ENCODE measurements around the gene FAM72C.
"Not testable (repeated sequence)": the region's sequence is repeated elsewhere in the genome, so short reads cannot be mapped to it uniquely, and the experiment has no call there.

Gene FAM72C

DNA sequence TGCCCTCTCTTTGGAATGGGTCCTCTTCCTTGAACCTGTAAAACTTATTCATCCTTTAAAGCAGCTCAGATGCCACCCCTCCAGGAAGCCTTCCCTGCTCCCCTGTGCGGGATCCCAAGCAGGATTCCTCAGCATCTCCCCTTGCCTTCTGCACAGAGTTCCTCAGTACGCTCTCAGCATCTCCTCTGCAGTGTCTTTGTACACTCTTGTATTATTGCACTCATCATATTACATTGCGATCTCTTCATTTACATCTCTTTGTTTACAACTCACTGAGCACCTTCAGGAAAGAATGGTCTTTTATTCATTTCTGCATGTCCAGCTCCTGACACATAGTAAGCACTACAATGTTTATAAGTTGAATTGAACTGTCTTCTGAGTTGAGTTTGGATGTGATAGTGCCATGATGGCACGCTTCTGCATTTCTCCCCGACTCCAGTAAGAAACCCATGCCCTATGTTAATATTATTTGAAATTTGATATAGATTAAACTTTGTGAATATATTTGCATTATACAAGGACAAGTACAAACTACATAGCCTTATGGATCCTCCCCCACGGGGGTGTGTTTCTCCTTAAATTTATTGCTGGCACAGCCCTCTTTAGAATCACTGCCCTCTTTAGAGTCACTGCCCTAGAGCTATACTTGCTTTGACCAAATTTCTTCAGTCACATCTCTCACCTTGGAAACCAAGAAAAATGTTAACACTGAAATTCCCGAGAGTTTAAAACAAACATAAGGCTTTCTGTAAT is 13.1 kb upstream of the FAM72C start:
- FAIRE-seq, result not testable (repeated sequence)

- not testable (repeated sequence) for FAIRE-seq
These were observed 2.6 kb upstream of the FAM72C start for GRCh38 chr1:143974416-143974815.

DNA sequence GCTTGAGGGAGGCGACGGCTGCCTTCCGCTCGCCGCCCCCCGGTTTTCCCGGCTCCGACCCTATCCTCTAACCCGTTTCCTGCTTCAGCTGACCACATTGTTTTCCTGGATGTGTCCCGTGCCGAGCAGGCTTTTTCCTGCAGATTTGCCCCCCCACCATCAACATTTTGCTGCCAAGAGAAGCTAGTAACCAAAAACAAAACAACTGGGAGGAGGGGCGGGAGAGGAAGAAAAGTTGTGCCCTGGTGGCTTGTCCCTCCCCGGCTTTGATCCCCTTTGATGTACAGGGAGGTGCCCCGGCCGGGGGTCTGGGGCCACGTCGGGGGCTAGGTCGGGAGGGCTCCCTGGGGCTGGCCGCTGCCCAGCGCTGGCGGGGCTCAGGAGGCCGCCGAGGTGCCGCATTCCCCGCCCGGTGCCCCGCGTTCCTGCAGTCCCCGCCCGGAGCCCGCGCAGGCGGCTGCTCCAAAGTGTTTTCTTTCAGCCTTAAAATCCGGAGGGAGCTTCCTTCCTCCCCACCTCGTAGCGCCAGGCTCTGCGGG is 2.2 kb upstream of the FAM72C start:
- FAIRE-seq, result not testable (repeated sequence)

DNA sequence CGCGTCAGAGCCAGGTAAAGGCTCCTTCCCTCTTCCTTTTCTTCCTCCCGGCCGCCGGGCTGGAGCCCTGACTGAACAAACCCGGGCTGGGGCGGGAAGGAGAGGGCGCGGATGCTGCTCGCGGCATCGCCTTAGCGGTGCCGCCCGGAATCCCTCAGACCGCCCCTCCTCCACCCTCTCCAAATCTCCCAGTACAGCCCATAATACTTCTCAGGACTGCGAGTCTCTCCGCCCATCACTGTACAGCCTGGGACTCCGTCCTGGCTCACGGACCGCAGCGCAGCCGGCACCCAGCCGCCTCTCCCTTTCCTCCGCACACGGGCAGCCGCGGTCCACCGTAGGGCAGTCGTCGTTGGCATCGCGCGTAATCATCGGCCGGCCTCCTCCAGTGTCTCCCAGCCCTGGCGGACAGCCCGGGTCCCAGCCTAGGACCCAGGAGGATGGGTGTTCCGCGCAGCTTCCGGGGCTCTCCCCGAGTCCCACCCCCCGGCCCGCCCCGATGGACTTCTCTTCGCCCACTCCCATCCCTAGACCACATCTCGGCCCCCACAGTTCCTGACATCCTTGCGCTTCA is 1.1 kb upstream of the FAM72C start:
- not testable (repeated sequence) for FAIRE-seq

GRCh38 chr1:143965860-143966259 is 5.9 kb downstream of the FAM72C start:
- FAIRE-seq, result not testable (repeated sequence)

DNA sequence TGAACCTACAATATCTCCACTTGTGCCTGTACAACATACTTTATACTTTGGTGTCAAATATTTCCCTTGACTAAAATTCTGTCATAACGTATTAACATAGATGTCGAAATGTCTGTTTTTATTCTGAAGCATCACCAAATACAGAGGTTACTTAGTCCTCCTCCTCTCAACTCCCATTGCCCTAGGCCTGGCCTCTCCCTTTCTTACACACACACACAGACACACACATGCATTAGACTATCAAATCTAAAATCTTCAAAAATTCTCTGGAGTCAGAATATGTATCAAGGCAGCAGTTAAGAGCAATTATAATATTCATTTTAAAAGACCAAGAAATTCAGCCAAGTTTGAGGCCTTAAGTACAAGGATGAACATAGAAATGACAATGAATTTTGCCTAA is 7.5 kb downstream of the FAM72C start:
- FAIRE-seq, result not testable (repeated sequence)

DNA sequence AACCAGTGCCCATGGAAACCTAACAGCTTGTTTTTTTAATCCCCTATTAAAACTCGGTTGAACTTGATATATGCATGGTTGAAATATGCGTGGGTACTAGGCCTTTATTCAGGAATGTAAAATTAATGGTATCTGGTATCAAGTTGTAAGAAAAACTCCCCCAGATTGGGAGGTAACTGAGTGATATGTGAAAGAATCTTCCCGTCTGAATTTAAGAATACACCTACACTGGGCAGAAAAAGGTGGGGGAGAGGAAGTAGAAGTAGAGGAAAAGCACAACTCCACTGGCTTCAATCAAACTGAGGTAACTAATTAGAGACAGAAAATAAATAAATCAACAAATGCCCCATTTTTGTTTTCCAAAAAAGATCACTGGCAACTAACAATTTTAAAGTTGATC is 15.9 kb downstream of the FAM72C start:
- not testable (repeated sequence) for FAIRE-seq

GRCh38 chr1:143952913-143953312 is 18.9 kb downstream of the FAM72C start:
- not testable (repeated sequence) for FAIRE-seq

- FAIRE-seq, result not testable (repeated sequence)
These were observed 20.0 kb downstream of the FAM72C start for GRCh38 chr1:143951485-143952391.

GRCh38 chr1:143947749-143948148 is 24.0 kb downstream of the FAM72C start:
- FAIRE-seq, result not testable (repeated sequence)

DNA sequence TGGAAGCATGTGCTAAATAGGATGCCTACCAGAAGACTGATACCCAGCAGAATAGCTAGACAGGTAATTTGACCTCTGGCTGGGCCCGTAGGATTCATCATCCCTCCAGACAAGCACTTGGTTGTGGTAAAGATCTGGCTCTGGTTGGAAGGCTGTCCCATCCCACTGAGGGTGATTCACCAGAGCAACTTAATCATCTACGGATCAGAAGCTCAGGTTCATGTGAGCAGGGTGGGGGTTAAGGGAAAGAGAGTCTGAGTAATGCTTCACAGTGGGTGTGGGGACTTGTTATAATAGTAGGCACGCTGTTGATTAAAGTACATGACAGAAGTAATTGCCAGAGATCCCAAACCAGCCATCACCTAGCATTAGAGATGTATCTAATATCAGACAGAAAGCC is 26.5 kb downstream of the FAM72C start:
- FAIRE-seq, result not testable (repeated sequence)

DNA sequence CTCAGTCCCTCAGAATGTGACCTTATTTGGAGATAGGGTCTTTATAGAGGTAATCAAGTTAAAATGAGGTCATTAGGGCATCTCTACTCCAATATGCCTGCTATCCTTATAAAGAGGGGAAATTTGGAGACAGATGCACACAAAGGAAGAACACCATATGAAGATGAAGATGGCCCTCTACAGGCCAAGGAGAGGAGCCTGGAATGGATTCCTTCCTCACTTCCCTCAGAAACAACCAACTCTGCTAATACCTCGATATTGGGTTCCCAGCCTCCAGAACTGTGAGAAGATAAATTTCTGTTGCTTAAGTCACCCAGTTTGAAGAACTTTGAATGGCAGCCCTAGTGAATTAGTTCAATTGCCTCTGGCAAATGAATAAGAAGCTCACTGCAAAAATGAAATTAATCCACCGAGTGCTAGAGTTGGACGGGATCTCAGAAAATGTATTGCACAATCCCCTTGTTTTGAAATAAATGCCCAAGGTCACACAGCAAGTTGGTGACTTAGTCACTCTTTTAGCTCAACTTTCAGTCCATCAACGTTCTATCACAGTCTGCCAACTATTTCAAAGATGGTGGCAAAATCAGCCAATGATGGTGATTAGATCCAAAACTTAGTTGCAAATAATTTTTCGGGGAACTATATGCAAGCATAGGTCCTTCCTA is 27.1 kb downstream of the FAM72C start:
- FAIRE-seq, result not testable (repeated sequence)

GRCh38 chr1:143943319-143943978 is 28.3 kb downstream of the FAM72C start:
- not testable (repeated sequence) for FAIRE-seq

GRCh38 chr1:143942238-143942860 is 29.4 kb downstream of the FAM72C start:
- not testable (repeated sequence) for FAIRE-seq

DNA sequence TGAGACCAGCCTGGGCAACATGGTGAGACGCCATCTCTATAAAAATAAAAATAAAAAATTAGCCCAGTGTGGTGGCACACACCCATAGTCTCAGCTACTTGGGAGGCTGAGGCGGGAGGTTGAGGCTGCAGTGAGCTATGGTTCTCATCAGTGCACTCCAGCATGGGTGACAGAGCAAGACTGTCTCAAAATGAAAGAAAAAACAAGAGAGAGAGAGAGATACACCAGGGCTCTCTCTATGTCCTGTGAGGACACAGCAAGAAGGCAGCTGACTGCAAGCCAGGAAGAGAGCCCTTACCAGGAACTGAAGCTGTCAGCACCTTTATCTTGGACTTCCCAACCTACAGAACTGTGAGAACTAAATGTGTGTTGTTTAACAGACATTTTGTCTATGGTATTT is 32.1 kb downstream of the FAM72C start:
- FAIRE-seq, result not testable (repeated sequence)

DNA sequence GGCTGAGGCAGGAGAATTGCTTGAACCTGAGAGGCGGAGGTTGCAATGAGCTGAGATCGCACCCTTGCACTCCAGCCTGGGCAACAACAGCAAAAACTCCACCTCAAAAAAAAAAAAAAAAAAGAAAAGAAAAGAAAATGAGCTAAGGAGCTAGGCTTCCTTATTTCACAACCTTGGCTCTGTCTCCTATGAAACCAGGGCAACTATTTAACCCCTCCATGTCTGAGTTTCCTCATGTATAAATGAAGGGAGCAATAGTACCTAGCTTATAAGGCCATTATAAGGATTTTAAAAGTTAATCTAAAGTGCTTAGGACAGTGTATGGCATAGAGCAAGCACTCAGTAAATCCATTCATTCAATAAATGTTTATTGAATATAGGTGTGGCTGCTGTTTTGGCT is 32.9 kb downstream of the FAM72C start:
- not testable (repeated sequence) for FAIRE-seq

DNA sequence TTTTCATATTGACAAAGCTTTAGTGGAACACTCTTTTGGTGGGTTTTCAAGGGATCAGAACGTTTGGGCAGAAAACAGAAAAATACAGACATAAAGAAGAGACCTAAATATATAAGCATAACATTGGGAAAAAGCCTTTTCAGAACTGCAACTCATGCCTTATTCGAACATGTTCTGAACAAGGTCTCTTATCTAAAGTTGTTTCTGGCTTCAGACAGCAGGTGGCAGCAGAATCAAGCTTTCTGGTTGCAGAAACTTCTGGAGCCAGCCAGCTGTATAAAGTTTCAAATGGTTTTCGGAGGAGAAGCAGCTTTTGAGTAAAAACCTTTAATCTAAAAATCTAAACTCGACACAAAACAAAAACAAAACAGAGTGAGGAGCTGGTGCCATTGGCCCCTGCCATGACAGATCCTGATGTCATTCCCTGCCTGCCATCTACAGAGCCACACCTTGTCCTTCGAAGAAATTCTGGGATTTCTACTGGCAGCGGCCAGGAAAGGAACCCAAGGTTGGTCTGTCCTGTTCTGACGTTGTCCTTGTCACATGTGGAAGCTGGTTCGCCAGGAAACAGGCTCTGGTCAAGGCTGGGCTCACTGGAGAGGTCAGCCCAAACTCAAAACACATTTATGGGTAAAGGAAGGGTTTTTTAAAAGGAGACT is 35.2 kb downstream of the FAM72C start:
- not testable (repeated sequence) for FAIRE-seq

GRCh38 chr1:143919127-143919526 is 52.7 kb downstream of the FAM72C start:
- FAIRE-seq, result not testable (repeated sequence)

- not testable (repeated sequence) for FAIRE-seq
These were observed 53.2 kb downstream of the FAM72C start for GRCh38 chr1:143918552-143918951.

DNA sequence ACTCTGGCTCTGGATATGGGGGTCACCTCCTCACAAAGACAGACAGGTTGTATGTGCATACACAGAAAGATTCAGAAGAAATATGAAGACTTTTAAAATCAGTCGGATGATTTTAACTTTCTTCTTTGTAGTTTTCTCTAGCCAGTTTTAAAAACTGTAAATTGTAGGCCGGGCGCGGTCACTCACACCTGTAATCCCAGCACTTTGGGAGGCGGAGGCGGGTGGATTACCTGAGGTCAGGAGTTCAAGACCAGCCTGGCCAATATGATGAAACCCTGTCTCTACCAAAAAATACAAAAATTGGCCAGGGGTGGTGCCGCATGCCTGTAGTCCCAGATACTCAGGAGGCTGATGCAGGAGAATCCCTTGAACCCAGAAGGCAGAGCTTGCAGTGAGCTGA is 58.1 kb downstream of the FAM72C start:
- not testable (repeated sequence) for FAIRE-seq
